H7 (cell line): Measurements from ENCODE around the gene TRIM73. TPM values are rescaled to one million over a fixed set of nuclear protein-coding genes. Genes with fewer than 3 reads are reported as not detected.
"Not testable (repeated sequence)": the region's sequence is repeated elsewhere in the genome, so short reads cannot be mapped to it uniquely, and the experiment has no call there.

ENCODE experiments used
- DNase-seq: peaks from one replicate; pipeline ENCODE4 v3.0.0; 2012
- H3K27me3 ChIP-seq: 2 replicates; pipeline ENCODE4 v1.6.0; 2011; ENCODE audit warnings: mild to moderate bottlenecking, low read length; ENCODE audit not compliant: control insufficient read depth, insufficient read depth
- H3K36me3 ChIP-seq: replicated peaks from 2 replicates; pipeline ENCODE4 v1.5.1; 2011; ENCODE audit warnings: low read length; ENCODE audit not compliant: control insufficient read depth, insufficient read depth
- H3K4me3 ChIP-seq: 2 replicates; pipeline ENCODE4 v1.5.1; 2011; ENCODE audit warnings: low read depth, mild to moderate bottlenecking, control low read depth, low read length, moderate library complexity; ENCODE audit not compliant: insufficient read depth
- total RNA-seq: library from RNA; depleted of rRNA; stranded (reverse); fragments of >200 nt; shearing (Covaris generic); gene quantifications from 2 replicates; pipeline ENCODE4 v1.2.3, GENCODE V29; 2014; rRNA removed

The TRIM73 gene
- total RNA-seq, 1 experiment from 2014 or later, result 1.4 TPM

DNA sequence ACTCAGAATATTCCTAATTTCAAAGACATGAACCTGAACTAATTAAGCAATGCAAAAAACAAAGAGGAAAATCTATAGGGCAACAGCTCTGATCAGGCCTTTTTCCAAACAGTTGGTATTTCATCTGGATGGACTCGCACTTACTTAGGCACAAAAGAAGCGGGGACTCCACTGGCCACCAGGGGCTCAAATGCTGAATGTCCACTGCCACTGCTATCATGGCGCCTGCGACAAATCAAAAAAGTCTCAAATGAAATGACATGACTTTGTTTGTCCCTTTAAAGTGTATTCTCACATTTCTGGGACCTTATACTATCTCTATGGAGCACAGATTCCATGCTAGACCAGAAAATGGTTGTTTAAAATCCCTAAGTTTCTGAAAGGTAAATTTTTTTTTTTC is 43.6 kb downstream of the TRIM73 start:
- not testable (repeated sequence) for DNase-seq, H3K27me3 ChIP-seq
- peaks cover 29% of the 10 kb centered on the region for H3K36me3 ChIP-seq

DNA sequence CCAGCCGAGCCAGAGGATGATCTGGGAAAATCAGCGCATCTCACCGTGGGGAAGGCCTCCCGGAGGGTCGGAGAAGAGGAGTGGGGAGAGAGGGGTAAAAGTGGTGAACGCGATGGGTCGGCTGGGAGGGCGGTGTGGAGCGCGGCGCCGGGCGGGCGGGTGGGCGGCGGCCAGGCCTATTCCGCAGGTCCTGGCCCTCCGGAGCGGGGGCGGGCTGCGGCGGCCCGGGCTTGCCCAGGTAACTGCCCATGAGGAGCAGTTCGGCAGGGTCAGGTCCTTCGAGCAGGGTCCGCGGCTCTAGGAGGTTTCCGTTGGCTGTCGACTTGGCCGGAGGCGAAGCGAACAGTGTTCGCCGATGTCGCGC is 46.7 kb downstream of the TRIM73 start:
- H3K4me3 ChIP-seq, result peak overlapping the region; percentile 29
- peaks cover 15% of the 10 kb centered on the region for H3K36me3 ChIP-seq
- not testable (repeated sequence) for DNase-seq, H3K27me3 ChIP-seq

More for the DNA sequence above, 43.6 kb downstream of the TRIM73 start:
- H3K4me3 ChIP-seq, result not testable (repeated sequence)

DNA sequence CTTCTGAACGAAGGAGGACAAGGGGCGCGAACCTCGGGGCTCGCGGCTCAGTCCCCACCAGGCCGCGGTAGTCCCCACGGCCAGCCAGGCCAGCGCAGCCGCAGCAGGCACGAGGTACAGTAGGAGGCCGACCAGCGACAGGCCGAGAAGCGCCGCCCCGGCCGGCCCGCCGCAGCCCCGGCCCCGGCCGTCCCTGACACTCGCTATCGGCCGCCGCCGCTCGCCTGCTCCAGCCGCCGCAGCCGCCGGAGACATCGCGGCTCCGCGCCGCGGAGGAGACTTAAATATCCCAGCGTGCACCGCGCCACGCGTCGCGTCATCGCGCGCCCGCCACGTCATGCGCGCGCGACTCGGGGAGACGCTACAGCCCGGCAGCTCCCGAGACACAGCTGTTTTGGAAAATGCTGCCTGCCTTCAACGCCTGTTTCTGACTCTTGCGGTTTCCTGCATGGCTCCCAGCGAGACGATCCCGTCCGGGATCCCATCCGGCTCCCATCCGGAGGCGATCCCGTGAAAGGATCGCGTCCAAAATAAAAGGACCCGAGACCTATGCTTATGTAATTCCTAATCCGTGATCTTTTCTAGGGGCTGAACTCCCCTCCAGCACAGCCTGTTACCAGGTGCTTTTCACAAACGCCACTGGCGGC is 47.2 kb downstream of the TRIM73 start:
- peaks cover 12% of the 10 kb centered on the region for H3K36me3 ChIP-seq
- DNase-seq, H3K27me3 ChIP-seq: not testable (repeated sequence)
- H3K4me3 ChIP-seq, result peak overlapping the region; percentile 39

DNA sequence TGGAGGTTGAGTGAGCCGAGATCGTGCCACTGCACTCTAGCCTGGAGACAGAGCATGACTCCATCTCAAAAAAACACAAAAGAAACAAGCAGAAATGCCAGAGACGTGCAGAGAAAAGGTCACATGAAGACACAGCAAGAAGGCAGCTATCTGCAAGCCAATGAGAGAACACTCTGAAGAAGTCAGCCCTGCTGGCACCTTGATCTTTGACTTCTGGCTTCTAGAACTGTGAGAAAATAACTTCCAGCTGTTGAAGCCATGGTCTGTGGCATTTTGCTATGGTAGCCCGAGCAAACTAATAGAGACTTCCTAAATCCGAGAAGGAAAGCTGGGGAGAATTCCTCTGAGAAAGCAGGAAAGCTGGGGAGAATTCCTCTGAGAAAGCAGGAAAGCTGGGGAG is 54.5 kb downstream of the TRIM73 start:
- H3K36me3 ChIP-seq, DNase-seq, H3K27me3 ChIP-seq, H3K4me3 ChIP-seq: not testable (repeated sequence)

DNA sequence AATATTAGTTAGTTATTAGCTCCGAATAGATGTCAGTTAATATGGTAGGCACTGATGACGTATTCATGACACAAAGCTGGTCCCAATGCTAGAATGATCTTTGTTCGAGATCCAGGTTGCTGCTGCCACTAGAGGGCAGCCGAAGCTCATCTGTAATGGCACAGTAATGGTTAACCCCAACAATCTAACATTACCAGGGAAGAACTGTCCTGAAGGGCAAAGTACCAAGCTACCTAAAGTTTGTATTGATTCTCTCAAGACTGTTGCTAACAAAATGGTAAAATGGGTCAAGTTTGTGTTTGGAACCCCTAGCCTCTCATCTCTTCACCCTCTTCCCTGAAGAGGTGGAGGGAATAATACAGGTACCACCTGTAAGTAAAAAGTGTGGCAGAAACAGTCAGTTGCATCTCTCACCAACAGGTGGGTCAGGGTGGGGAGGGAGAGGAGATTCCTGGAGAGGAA is 57.1 kb downstream of the TRIM73 start:
- H3K27me3 ChIP-seq, DNase-seq, H3K4me3 ChIP-seq: not testable (repeated sequence)

More for the DNA sequence above, 57.1 kb downstream of the TRIM73 start:
- not testable (repeated sequence) for H3K36me3 ChIP-seq

Other genes with a start within 250 kb of the TRIM73 start
- 8.4 and 13.2 TPM in 2 replicates for gene POM121C, start 90.7 kb downstream of the TRIM73 start, total RNA-seq
- not detected in 2 replicates for gene SPDYE5, start 96.7 kb downstream of the TRIM73 start, total RNA-seq